Fibroblast of the aortic adventitia (primary cell): ENCODE data around the gene PHLDB2. TPM values are rescaled to one million over a fixed set of nuclear protein-coding genes. Genes with fewer than 3 reads are reported as not detected.

ENCODE experiments used
- DNase-seq: peaks from one replicate; pipeline ENCODE4 v3.0.0-alpha.2; 2010; ENCODE audit warnings: low read depth
- H3K4me3 ChIP-seq: 2 replicates; pipeline ENCODE4 v1.5.1; 2011; ENCODE audit warnings: low read depth, mild to moderate bottlenecking, control low read depth, low read length, moderate library complexity
- CTCF ChIP-seq: IDR thresholded peaks from 2 replicates; pipeline ENCODE4 v1.5.1; 2011; ENCODE audit warnings: mild to moderate bottlenecking, low read length, control low read depth, inconsistent platforms; ENCODE audit not compliant: insufficient read depth
- total RNA-seq: library from RNA; depleted of rRNA; stranded (reverse); fragments of >200 nt; gene quantifications from 2 replicates; pipeline ENCODE4 v1.2.3, GENCODE V29; 2012; ENCODE audit warnings: low replicate concordance

The PHLDB2 gene
- total RNA-seq, 1 donor = 79.2 TPM

GRCh38 chr3:111856501-111856900, 2.6 kb upstream of the PHLDB2 start:
- DNase-seq = no peak
- TF ChIP-seq CTCF = no peak
- no peak overlapping the region for H3K4me3 ChIP-seq

DNA sequence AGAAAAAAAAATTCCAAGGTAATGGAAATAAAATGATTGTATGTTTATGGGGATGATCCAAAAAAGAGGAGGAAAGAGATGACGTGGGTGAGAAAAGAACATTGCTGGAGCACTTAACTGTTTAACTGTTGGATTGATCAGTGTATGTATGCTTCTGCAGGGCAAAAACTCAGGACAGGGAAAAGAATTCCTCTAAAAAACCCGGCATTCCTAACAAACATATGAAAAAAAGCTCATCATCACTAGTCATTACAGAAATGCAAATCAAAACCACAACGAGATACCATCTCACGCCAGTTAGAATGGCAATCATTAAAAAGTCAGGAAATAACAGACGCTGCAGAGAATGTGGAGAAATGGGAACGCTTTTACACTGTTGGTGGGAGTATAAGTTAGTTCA, 1.6 kb upstream of the PHLDB2 start:
- no peak for TF ChIP-seq CTCF
- DNase-seq = no peak
- H3K4me3 ChIP-seq = no peak overlapping the region

DNA sequence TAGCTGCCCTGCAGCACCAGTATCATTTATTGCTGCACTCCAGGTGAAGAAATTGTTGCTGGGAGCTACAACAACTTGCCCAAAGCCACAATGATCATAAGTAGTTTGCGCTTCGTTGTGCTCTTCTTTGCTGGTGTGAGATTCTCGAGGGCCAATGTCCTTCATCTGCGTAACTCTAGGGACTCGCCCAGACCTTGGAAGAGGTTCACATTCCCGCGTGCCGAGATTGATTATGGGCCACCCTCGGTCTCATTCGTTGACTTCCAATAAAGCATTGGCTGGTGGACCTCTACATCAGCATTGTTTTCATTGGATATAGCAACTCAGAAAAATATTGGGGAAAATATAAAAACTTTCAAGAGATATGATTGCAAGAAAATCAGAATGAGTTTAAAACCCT, 423 bp upstream of the PHLDB2 start:
- TF ChIP-seq CTCF = no peak
- DNase-seq = no peak

DNA sequence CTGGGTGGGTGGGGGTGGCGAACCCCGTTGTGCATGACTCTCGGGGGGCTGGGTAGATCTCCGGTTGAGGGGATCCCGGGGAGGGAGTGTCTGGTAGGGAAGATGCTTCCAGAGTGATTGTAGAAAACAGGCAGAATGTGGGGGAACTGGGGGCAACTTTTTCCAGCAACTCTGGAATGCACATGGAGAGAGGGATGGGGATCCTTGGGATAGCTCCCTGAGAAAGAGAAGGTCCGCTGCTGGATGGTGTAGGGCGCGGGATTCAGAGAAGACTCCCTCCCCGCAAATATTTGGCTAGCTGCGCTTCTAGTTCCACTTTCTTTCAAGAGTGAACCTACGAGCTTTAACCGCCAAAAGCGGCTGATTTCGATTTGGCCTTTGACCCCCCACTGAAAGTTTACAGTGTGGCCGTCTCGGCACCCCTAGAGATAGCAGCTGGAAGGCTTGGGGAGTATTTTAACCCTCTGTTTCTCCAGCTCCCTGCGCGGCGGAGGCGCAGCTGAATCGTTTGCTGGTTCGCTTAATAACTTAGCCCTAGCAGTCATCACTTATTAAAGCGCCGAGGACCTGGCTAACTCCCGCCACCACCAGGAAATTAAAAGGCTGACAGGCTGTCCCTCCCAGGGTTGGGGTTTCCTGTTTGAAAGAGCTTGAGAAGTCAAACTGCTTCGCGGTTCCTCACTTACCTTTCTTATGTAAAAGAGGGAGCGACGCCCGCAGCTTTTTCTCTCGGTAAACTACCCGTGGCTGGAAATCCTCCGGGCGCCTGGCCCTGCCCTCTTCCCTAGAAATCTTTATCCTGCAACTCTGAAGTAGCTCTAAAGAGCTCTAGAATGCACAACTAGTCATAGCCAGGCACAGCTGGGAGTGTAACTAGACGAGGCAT, 1.2 kb downstream of the PHLDB2 start:
- H3K4me3 ChIP-seq = peak overlapping the region; percentile 76
- peak; percentile 70 for TF ChIP-seq CTCF
- DNase-seq = peak; percentile 92

More for the DNA sequence above, 423 bp upstream of the PHLDB2 start:
- H3K4me3 ChIP-seq = peak overlapping the region; percentile 76

DNA sequence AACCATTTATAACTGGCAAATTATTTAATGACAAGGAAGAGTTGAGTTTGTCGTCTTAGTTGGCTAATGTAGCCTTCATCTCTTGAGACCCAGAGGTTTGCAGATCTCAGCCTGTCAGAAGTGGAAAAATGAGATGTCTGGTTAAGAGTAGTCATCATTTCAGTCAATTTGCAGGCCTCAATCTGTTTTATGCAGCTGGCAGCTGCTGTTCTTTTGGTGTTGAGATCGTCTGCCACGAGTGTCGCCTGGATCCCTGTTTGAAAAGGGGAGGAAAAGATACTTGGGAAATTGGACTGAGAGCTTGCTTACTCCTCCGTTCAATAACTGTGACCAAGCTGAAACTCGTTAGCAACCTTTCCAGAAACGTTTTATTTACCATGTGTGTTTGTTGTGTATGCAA, 2.3 kb downstream of the PHLDB2 start:
- peak overlapping the region; percentile 76 for H3K4me3 ChIP-seq
- no peak for TF ChIP-seq CTCF
- DNase-seq = peak; percentile 50

DNA sequence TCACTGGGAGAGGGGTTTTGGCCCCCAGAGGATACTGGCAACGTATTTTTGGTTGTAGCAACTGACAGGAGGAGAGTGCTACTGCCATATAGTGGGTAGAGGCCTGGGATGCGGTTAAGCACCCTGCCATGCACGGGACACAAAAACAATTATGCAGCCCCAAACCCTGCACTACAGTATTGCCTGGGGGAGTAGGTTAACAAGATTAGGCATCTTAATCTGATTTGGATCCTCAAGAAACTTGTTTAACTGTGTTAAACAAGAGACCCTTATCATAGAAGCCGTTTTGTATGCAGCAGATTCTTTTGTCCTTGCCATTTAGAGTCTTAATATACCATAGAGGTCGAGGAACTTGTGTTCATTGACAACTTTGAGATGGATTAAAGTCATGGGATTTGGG, 3.4 kb downstream of the PHLDB2 start:
- H3K4me3 ChIP-seq = peak overlapping the region; percentile 76
- DNase-seq = no peak
- TF ChIP-seq CTCF = no peak
